Panc1 (cell line): ENCODE measurements around the gene DECR2. TPM values are rescaled to one million over a fixed set of nuclear protein-coding genes. Genes with fewer than 3 reads are reported as not detected.

Experiments used
- ATAC-seq: fragments of 200-7000 bp; cut with Tn5 transposase; 2 replicates; pipeline ENCODE4 v1.9.1; 2020; ENCODE audit warnings: mild to moderate bottlenecking, moderate library complexity
- Bru-seq: library from RNA; stranded (reverse); fragments of 400-500 nt; gene quantifications from one replicate; lab custom pipeline; 2021; lab: Mats Ljungman, UMichigan
- BruChase-seq, 2 experiments: library from RNA; stranded (reverse); fragments of 400-500 nt; gene quantifications; one replicate each; lab custom pipeline; 2021; lab: Mats Ljungman, UMichigan
- BruUV-seq: library from RNA; stranded (reverse); fragments of 400-500 nt; replicated peaks from 2 replicates; lab custom pipeline; 2021; lab: Mats Ljungman, UMichigan
- CTCF ChIA-PET: fragments of 300-600 bp; sonication (Branson Sonifier 250); formaldehyde crosslinking; loops from one replicate; lab custom pipeline; 2022; ENCODE audit warnings: antibody characterized with exemption; lab: Charles Lee
- POLR2A ChIA-PET: fragments of 300-600 bp; sonication (Branson Sonifier 250); formaldehyde crosslinking; loops from one replicate; lab custom pipeline; 2022; ENCODE audit warnings: antibody characterized with exemption; lab: Charles Lee
- DNase-seq: peaks from one replicate; pipeline ENCODE4 v3.0.0-alpha.2; 2010; ENCODE audit warnings: low read depth, low spot score
- H3K27ac ChIP-seq: 2 replicates; pipeline ENCODE4 v1.5.1; 2011; ENCODE audit warnings: mild to moderate bottlenecking, low read length, inconsistent platforms
- H3K27me3 ChIP-seq: fragments of 200-500 bp; sonication (Bioruptor generic); 2 replicates; pipeline ENCODE4 v1.6.0; 2014; ENCODE audit warnings: low read length, inconsistent platforms; ENCODE audit not compliant: control insufficient read depth, insufficient read depth
- H3K36me3 ChIP-seq: fragments of 200-500 bp; sonication (Bioruptor generic); 2 replicates; pipeline ENCODE4 v1.5.1; 2014; ENCODE audit warnings: inconsistent platforms, mild to moderate bottlenecking, low read length, moderate library complexity; ENCODE audit not compliant: control insufficient read depth, insufficient read depth
- H3K4me1 ChIP-seq: 2 replicates; pipeline ENCODE4 v1.5.1; 2011; ENCODE audit warnings: inconsistent platforms, mild to moderate bottlenecking, low read length, moderate library complexity; ENCODE audit not compliant: control insufficient read depth, insufficient read depth
- H3K4me3 ChIP-seq, 2 experiments: 2 replicates each; pipeline ENCODE4 v1.5.1; 2011 to 2012; ENCODE audit warnings: low read depth in 2 of 2, low read length in 2 of 2, mild to moderate bottlenecking in 2 of 2, inconsistent platforms in 1 of 2, moderate library complexity in 1 of 2
- H3K9me3 ChIP-seq: fragments of 200-500 bp; sonication (Bioruptor generic); 2 replicates; pipeline ENCODE4 v1.5.1; 2014; ENCODE audit warnings: low read depth, mild to moderate bottlenecking, inconsistent platforms, low read length, moderate library complexity; ENCODE audit not compliant: control insufficient read depth, insufficient read depth
- CTCF ChIP-seq: fragments of 450-650 bp; IDR thresholded peaks from 2 replicates; pipeline ENCODE4 v1.5.1; 2017; ENCODE audit warnings: mild to moderate bottlenecking
- POLR2AphosphoS5 ChIP-seq: IDR thresholded peaks from 2 replicates; pipeline ENCODE4 v1.6.1; 2012; ENCODE audit warnings: mild to moderate bottlenecking, low read depth, low read length, moderate library complexity
- REST ChIP-seq, 2 experiments: IDR thresholded peaks; 2 replicates each; pipeline ENCODE4 v1.6.1; 2011 to 2012; ENCODE audit warnings: low read depth in 2 of 2, control low read depth in 1 of 2, low read length in 1 of 2, mild to moderate bottlenecking in 1 of 2, moderate library complexity in 1 of 2; ENCODE audit not compliant: insufficient read depth in 1 of 2
- SIN3A ChIP-seq: IDR thresholded peaks from 2 replicates; pipeline ENCODE4 v1.6.1; 2012; ENCODE audit warnings: low read depth, mild to moderate bottlenecking, low read length, moderate library complexity, borderline replicate concordance; ENCODE audit not compliant: insufficient read depth
- TCF7L2 ChIP-seq: IDR thresholded peaks from 2 replicates; pipeline ENCODE4 v1.6.1; 2011; ENCODE audit warnings: mild to moderate bottlenecking, low read depth, low read length, inconsistent platforms
- in situ Hi-C: cut with HindIII; loops from 2 replicates; pipeline ENCODE4 v1.10.0; 2016; ENCODE audit warnings: low sequenced_read_pairs, low pct_unique_long_range_greater_than_20kb
- intact Hi-C: fragments of 100-400 bp; cut with micrococcal nuclease; formaldehyde crosslinking; loops from one replicate; pipeline ENCODE4 v1.10.0; 2022; ENCODE audit not compliant: unreplicated experiment
- long read RNA-seq: library from polyadenylated mRNA; unstranded; transcript quantifications from one replicate; pipeline ENCODE4 v2.0.0, GENCODE V29; 2021; ENCODE audit not compliant: unreplicated experiment
- polyA plus RNA-seq: library from polyadenylated mRNA; unstranded; fragments of >200 nt; gene quantifications from one replicate; pipeline ENCODE4 v1.2.1, GENCODE V29; 2012; ENCODE audit warnings: missing spikeins; ENCODE audit not compliant: insufficient read length
- total RNA-seq: library from RNA; stranded (reverse); gene quantifications from one replicate; pipeline ENCODE4 v1.2.1, GENCODE V29; 2021; ENCODE audit not compliant: unreplicated experiment

The DECR2 gene
- total RNA-seq (92.7 TPM), Bru-seq, nascent RNA (percentile 74 among the genes with signal in this experiment), BruChase-seq, experiment 1, labeled RNA remaining after a 2-hour chase (percentile 89 among the genes with signal in this experiment), BruChase-seq, experiment 2, labeled RNA remaining after a 6-hour chase (percentile 83 among the genes with signal in this experiment)
- polyA plus RNA-seq = 107 TPM
- long read RNA-seq, transcript DECR2-201 (9 exons, 1,615 nt) = major isoform, 71 of 169 reads
- long read RNA-seq, partial matches to known transcripts = 31 of 169 reads
- long read RNA-seq, other reads (novel, unspliced or antisense) = 67 of 169 reads

- no peaks in the 10 kb centered on the region for H3K36me3 ChIP-seq
- intact Hi-C loops (loop anchor here (2.0 kb wide), 1 partner anchor 23 kb away; the partner anchor contains the start of gene RAB11FIP3), in situ Hi-C loops (no loop called here)
- no peaks in the 10 kb centered on the region for H3K9me3 ChIP-seq
- CTCF ChIA-PET = interaction anchor here (0.6 to 0.7 kb wide), 2 partner anchors 52 to 230 kb away, joined by 3 to 4 read pairs; no protein-coding TSS in a partner anchor
- no TSS peak for BruUV-seq
- peak within 1 kb of the TSS; percentile 94 for H3K27ac ChIP-seq
- ATAC-seq (peak; percentile 69), DNase-seq (no peak)
- TF ChIP-seq TCF7L2 = no peak
- TF ChIP-seq SIN3A = peak; percentile 59; the same call in 1 of the 2 replicates
- TF ChIP-seq CTCF = peak; percentile 89; the same call in 1 of the 2 replicates
- TF ChIP-seq REST (IDR thresholded peaks at IDR 0.05; ENCODE audit: insufficient read depth in 1 of 2, low read depth in 2 of 2, low read length in 1 of 2) = peak in 1 of 2 experiments; percentile 32; a peak in 1 of 4 replicates
- TF ChIP-seq POLR2AphosphoS5 = peak; percentile 95
- no peaks in the 10 kb centered on the region for H3K27me3 ChIP-seq
- H3K4me3 ChIP-seq = peak within 1 kb of the TSS; percentile 67 to 81
- peaks cover 34% of the 10 kb centered on the region for H3K4me1 ChIP-seq
- POLR2A ChIA-PET = interaction anchor here (0.6 to 0.7 kb wide), 3 partner anchors 40 to 245 kb away, joined by 3 to 13 read pairs (median 5); partner anchors contain the start of gene NHLRC4
Observed at GRCh38 chr16:401468-402348, at the start of gene DECR2. Gene DECR2 (plus strand): TSS chr16:401885. CDS start chr16:401964, 79 bp downstream.

- BruUV-seq = no TSS peak
- no peaks in the 10 kb centered on the region for H3K36me3 ChIP-seq
- peak; percentile 86 for ATAC-seq
- ChIA-PET CTCF (interaction anchor here (0.6 to 1.0 kb wide), 13 partner anchors 10 to 1643 kb away, joined by 3 to 9 read pairs (median 4); partner anchors contain the start of gene LUC7L), POLR2A (interaction anchor here (0.6 to 0.7 kb wide), 5 partner anchors 11 to 132 kb away, joined by 3 to 19 read pairs (median 6); no protein-coding TSS in a partner anchor)
- H3K4me3 ChIP-seq = peak within 1 kb of the TSS; percentile 71 to 82
- peak within 1 kb of the TSS; percentile 83 for H3K27ac ChIP-seq
- no peaks in the 10 kb centered on the region for H3K27me3 ChIP-seq
- peaks cover 8% of the 10 kb centered on the region for H3K4me1 ChIP-seq
- TF ChIP-seq REST (IDR thresholded peaks at IDR 0.05; ENCODE audit: insufficient read depth in 1 of 2, low read depth in 2 of 2, low read length in 1 of 2) (no peak), SIN3A (0 out of 2 replicates have a peak, but pooled peaks have one; percentile 29), CTCF (peak; percentile 89)
- DNase-seq = peak; percentile 39
- intact Hi-C loops = no loop called here
- in situ Hi-C loops = no loop called here
- no peaks in the 10 kb centered on the region for H3K9me3 ChIP-seq
Observed at GRCh38 chr16:352547-353403, 48.9 kb upstream of the DECR2 start, which contains the start of gene AXIN1. Gene AXIN1 (minus strand): TSS chr16:352723. CDS start chr16:347025, 5,698 bp downstream.
